ENCODE data around the gene ARHGAP44.
"Not testable (repeated sequence)": the region's sequence is repeated elsewhere in the genome, so short reads cannot be mapped to it uniquely, and the experiment has no call there.

Gene ARHGAP44

DNA sequence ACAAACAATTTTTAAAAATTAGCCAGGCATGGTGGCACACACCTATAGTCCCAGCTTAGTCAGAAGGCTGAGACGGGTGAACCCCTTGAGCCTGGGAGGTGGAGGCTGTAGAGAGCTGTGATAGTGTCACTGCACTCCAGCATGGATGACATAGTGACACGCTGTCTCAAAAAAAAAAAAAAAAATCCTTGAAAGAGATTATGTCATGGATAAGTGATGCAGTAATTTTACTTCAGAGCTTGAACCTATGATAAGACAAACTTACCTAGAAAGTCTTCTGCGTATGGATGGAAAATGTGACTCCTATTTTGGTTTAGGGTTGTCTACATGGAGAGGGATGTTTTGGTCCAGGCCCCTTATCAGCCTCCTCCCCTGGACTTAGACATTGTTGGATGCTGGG, 176.7 kb downstream of the ARHGAP44 start:
- DNase-seq: no peak

DNA sequence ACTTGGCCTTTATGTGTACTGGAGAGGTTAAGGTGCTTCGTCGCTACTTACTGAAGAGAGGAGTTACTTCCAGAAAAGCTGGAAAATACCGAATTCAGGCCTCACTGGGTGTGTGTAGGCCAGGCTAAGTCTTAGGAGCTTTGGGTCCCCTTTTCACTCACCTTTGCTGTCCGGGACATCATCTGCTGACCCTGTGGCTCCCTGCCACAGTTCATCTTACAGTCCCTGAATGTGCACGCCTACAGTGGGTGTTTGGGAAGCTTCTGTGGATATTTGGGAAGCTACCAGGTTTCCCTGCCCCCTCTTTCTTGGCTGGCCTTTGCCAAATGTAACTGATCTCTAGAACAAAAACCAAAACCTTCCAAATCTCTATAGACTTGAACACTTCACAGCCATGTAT, 177.1 kb downstream of the ARHGAP44 start:
- DNase-seq: no peak

DNA sequence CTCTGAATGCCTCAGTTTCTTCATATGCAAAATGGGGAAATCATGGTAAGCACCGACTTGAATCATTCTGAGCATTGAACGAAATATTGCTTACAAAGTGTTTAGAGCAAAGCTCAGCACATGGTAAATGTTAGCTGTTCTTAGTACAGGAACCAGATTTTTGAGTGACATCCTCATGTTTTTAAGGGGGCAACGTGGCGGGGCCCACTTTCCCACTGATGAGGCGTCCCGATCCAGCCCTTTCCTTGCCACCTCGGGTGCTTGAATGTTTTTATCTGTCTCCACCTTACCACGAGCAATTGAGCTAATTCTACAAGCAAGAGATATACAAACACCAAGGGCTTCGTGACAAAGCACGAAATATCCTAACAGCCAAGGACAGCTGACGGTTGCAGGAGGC, 178.7 kb downstream of the ARHGAP44 start:
- no peak for DNase-seq

DNA sequence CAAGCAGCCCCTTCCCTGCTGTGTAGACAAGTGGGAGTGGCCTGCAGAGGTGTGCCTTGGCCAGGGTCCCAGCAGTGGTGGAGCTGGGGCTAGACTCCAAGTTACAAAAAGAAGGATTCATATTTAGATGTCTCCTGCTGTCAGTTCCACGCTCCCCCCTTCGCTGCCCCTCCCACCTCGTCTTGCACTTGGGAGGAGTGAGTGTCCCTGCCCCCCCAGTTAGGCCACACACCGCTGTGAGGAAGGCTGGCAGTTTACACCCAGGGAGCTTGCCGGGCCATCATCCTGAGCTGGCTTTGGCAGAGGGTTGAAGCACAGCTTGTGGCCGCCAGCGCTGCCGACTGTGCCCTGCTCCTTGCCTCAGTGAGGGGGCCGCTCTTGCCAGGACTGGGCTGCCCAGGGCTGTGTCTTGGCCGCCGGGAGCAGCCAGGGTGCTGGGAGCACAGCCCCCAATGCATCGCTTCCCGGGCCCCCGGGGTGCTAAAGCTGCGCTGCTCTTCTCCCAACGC, 184.3 kb downstream of the ARHGAP44 start:
- DNase-seq: no peak

DNA sequence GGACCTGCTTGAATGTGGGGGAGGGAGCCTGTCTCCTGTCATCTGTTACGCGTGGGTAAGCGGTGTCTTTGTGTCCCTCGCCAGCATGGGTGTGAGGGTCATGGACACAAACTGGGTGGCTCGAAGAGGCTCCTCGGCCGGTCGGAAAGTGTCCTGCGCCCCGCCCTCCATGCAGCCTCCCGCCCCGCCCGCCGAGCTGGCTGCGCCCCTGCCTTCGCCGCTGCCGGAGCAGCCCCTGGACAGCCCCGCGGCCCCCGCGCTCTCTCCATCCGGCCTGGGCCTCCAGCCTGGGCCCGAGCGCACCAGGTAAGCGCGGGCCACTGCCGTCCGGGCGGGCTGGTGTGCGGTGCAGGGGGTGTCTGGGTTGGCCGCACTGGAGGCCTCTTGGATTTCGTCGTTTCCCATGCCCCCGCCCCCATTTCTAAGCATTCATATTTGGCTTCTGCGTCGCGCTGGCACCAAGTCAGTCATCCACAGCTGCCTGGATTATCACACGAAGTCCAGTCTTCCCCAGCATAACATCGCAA, 184.8 kb downstream of the ARHGAP44 start:
- no peak for DNase-seq

DNA sequence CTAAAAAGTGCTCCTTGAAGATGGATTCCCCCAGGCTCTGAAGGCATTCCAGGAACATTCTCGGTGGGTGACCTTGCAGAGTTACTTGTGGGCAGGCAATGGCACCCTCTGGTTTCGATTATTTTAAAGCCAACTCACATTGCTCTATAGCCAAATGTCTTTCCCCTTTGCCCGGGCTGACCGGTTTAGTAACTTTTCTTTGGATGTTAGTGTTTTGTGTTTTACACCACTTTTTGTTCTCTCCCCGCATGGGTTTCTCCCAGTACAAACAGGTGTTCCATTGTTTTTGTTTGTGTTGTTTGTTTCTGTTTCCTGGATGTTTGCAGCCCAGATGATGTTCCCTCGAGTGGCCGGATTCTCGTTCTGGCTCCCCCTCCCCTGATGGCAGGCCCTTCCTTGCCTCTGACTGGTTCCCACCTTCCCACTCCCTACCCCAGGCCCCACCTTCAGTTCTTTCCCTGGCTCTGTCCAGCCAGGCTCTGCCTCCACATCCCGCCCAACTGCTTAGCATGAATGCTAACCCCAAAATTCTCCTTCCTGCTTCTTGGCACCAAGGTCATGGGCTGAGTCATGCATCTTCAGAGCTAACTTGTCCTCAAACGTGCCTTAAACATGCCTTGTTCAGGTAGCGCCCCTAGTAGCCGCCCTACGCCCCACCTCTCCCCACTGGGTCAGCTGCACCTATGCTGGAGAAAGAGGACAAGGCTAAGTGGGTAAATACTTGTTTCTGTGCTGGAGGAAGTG, 187.9 kb downstream of the ARHGAP44 start:
- no peak for DNase-seq

DNA sequence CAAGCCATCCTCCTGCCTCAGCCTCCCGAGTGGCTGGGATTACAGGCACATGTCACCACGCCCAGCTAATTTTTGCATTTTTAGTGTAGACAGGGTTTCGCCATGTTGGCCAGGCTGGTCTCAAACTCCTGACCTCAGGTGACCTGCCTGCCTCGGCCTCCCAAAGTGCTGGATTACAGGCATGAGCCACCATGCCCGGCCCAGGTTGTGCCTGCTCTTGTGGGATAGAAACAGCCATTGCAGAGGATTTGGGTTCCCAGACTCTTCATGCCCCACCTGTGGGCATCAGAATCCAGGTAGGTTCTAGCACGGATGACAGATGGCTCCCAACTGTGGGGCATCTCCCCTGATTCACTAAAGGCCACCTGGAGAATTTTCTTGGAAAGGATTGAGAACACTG, 189.5 kb downstream of the ARHGAP44 start:
- DNase-seq: not testable (repeated sequence)

DNA sequence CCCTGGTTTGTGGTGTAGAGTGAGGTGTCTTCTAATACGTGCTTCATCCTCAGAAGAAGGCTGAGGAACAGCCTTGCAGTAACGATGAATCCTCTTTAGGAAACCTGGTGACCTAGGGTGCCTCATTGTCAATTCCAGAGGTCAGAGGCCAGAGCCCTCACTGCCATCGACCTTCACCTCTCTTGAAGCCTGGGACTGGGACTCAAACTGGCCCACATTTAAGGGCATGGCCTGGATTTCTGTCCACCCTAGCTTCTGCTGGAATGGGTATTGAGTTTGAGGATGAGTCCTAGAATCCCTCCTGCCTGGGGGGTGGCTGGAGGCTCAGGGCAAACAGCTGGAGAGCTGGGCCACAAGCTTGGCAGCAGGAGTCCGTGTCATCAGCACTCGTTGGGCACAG, 189.9 kb downstream of the ARHGAP44 start:
- DNase-seq: no peak

DNA sequence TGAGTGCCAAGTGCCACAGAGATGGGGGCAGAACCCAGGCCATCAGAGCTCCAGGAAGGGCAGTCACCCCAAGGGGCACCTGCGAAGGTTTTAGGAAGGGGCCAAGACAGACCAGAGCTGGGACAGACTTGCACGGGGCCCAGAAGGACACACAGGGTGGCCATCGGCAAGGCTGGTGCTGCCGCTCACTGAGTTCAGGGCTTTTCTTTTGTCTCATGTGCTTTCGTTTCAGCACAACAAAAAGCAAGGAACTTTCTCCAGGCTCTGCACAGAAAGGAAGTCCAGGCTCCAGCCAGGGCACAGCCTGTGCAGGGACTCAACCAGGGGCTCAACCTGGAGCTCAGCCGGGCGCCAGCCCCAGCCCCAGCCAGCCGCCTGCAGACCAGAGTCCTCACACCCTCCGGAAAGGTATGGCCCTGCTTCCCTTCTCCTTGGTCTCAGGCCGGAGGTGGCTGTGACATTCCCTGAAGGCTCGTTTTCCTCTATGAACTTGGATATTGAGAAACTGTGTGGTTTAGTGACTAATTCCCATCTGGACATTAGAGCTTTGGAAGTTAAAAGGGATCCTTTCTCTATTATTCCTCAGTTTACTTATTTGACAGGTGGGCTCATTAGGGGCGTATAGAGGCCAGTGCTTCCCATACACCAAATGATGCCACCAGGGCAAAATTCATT, 190.7 kb downstream of the ARHGAP44 start:
- DNase-seq: no peak

DNA sequence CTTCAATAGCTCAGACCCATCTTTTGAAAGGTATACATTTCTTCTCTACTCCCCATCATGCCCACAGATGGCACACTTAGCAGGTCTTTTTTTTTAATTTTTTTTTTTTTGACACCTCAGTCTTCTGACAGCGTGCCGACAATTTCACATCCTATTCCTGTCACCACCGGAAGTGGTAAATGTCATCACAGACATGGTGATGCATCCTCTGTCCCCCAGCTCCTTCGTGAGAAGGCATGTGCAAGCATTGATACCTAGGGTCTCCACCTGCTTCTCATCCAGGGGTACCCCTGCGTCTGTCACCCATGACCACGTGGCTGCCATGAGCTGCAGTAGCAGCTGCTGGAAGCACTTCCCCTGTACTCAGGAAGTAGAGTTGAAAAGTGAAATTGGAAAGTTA, 192.9 kb downstream of the ARHGAP44 start:
- DNase-seq: no peak

DNA sequence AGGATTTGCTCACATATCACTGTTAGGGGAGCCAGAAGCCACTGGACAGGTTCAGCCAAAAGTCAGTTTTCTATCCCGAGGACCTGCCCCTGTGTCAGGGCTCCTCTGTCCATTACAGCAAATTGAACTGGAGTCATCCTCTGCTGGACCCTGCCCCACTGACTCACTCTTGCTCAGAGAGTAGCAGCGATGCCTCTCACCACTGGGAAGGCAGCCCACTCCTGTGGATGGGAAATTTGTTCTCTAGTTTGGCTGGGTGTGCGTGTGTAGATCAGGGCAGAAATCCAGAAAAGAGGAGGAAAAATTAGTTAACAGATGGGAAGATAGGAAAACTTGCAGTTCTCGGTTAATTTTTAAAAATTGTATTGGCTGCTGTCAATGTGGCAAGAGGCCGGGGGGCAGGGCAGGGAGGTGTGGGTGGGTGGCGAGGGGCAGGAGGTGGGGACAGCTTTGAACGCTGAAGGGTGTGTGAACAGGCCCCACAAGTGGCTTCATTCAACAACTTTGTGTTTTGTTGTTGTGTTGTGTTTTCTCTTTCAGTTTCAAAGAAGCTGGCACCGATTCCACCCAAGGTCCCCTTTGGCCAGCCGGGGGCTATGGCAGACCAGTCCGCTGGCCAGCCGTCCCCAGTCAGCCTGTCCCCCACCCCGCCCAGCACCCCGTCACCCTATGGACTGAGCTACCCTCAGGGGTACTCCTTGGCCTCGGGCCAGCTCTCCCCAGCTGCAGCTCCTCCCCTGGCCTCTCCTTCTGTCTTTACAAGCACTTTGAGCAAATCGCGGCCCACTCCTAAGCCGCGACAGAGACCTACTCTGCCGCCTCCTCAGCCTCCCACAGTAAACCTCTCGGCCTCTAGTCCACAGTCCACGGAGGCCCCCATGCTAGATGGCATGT, 194.9 kb downstream of the ARHGAP44 start:
- no peak for DNase-seq

DNA sequence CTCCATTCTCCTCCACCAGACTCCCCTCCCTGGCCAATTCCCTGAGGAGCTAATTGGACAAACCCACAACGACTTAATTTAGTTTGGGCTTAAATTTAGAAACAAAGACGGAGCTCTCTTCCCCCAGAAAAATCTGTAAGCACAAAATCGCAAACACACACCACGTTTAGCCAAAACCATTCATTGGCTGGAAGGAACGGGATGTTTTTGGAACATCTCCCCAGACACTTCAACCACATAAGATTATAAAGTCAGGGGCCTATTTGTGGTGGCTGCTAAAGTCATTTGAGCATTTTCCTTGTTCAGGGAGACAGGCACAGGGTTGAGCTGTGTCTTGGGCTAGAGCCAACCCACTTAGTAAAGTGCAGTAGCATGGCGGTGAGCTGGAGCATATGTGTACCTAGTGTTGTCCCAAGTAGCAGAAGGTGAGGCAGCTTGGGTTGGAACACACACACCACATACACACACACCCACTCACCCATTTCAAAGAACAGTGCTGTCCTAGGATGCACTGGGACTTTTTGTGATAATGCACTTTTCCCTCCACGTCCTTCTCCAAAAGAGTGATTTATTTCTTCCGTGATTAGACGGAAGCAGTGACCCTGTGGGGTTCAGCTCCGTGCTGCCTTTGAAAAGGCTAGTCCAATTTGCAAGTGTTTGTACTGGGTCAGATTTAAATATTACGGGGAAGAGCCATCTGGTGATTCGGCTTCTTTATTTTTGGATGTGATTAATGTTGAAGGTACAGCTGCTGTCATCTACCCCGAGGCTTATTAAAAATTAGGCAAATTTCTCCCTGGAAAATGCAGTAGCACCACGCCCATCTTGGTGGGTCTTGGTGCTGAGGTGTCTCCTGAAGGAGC, 196.4 kb downstream of the ARHGAP44 start:
- DNase-seq: no peak

DNA sequence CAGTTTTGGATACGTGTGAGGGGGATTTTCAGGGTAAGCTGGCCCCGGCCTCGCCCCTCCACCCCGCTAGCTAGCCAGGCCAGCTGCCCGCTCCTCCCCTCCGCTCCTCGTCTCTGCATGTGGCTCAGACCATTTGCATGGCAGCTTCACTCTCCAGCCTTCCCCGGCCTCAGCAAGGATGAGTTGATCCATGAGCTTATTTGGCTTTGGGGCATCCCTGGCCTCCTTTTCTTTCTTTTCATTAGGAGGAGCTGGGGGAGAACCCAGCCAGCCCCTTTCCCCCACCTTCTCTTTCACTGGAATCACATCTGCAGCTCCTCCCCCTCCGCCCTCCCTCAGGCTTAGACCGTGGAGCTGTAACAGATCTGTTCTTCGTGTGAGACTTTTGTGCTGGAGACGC, 197.8 kb downstream of the ARHGAP44 start:
- no peak for DNase-seq

DNA sequence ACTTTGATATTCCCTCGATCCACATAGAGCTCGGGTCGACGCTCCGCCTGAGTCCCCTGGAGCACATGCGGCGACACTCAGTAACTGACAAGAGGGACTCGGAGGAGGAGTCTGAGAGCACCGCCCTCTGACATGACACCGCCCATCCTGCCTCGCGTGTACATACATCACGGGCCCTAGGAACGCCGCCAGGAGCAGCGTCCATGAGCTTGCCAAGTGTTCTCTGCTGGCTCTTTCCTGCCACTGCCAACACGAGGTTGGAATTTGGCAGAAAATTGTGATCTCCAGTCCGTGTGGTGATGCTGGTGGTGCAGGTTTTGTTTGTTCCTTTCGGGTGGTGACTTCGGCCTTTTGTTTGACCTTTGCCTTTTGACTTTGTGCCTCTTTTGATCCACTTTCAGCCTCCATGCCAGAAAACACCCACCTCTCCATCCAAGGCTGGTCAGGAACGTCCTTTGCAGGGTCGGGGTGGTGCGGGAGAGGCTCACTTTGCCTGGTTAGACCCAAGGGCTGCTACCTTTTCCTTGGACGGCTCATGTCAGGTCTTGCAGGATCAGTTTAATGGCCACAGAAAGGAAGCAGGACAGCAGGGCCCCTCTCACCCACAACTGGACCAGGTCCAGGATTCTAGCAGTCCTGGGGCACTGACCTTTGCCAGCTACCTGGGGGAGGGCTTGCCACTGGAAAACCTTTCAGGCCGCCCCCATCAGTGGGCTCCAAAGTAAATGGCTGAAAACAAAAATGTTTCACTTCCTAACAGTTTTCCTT, 200.9 kb downstream of the ARHGAP44 start:
- no peak for DNase-seq

DNA sequence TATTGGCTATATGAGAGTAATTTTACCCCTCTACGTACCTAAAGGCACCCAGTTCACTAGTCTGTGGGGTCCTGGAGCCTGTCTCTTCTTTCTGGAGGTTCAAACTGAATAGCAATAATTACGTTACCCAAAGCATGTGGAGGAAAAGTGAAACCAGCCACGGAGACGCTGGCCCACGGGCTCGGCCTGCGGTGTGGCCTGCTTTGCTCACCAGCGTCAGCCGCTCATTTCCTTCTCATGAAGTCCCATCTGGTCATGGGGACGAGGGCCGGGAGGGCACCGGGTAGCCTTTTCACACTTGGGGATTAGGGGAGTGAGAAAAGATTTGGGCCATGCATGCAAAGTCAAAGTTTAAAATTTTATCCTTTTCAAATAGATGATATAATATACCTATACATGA, 201.6 kb downstream of the ARHGAP44 start:
- no peak for DNase-seq

DNA sequence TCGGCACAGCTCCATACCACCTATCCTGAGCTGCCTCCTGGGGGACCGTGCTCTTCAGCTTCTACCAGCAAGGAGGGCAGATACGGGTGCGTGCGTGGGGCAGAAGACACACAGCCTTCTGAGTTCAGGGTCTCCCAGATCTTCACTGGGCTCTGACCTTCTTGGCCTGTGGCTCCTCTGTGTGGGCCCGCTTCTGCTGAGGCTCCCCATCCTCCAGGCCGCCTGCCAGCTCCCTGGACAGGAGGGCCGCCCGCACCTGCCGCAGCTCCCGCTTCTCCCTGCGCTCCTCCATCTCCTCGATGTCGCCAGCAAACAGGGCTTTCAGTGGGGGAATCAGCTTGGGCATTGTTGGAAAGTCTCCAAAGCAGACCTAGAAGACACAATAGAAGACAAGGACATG, 203.4 kb downstream of the ARHGAP44 start:
- DNase-seq: no peak

DNA sequence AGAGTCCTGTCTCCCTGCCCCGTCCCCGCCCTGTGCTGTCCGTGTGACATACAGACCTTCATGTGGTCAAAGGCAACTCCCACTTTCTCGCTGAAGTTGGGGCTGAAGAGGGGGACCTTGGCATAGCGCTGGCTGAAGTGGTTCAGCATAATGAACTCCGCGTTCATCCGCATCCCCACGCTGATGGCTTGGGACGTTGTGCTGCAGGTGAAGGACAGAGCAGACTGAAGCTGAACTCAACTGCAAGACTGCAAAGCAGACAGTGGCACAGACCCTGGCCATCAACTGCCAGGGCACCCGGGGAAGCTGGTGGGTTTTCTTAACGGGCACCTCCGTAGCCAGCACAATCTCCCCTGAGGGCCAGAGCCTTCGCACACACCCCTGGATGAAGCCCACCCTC, 204.3 kb downstream of the ARHGAP44 start:
- no peak for DNase-seq

DNA sequence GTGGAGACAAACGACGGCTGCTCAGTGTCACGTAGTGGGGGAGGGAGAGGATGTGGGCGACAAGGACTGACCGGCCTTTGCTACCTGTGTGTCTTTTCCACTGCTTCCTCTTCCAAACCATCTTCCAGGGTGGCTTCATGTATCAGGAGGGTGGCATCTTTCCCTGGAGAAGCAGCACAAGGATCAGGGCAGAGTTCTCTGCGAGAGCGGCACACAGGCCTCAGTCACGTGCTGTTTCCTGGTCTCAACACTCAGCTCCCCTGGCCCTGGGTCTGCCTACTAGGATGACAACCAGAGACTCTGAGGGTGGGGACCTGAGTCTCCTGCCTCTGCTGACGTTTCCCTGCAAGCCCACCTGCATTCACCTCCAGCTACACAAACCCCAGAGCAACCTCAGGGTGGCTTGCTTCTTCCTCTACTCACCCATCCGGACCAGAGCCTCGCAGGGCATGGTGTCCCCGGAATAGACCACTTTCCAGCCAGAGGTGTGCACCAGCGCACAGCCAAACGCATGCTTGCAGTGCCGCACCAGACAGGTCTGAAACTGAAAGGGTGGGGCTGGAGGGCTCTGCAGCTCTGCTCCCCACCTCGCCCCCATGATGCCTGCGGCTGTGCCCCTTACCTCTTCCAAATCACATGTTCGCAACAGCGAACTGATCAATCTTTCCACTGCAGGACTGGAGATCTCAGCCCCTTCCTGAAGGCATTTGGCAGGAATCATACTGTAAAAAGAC, 205.2 kb downstream of the ARHGAP44 start:
- no peak for DNase-seq

DNA sequence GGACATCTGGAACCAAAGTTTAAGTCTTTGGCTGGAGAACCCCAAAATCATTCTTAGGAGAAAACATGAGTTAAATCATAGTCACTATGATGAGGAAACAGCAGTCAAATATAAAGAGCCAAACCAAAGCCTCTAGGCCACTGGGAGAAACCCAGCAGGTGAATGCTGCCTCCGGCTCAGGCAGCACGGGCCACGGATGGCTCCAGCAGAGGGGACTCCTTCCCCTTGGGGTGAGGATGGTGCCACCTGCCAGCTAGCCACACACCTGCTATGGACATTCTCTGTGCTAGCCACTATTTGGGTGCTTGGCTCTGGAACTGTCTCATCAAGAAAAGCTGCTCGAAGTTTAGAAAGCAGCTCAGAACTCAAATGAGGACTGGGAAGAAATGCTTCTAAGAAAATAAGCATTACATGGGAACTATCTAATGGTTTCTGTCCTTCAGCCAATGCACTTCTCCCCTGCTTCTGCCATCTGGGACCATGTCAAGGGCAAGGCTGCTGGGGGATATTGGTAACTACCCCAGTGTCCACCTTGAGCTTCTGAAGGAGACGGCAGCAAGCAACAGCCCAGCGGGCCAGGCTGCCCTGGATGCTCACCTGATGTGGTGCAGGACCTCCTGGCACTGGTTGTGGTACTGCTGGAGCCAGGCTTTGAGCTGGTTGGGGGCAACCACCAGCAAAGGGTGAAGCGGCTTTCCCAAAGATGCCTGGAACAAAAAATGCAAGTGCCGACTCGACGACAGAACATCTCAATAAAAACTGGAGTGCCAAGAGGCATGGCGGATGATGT, 206.0 kb downstream of the ARHGAP44 start:
- DNase-seq: no peak

DNA sequence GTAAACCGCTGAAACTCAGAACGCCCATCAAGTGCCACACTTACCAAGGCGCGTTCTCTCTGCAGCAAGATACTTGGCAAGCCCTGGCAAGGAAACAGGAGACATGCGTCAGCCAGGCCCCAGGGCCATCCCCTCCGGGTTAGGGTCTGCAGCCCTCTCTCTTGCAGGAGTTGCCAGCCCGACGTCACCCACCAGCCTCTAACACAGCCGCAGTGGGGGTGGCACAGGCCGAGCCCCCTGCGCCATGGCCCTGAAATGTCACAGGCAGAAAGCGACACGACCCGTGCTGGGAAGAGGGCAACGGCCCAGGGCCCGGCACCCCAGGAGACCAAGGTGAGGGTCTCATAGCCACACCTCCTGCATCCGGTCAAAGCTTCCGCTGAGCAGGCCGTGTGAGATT, 206.6 kb downstream of the ARHGAP44 start:
- no peak for DNase-seq
